UCSD-AML1 (cell line): ENCODE results near the gene SLC4A8.

Source experiments
- DNase-seq: peaks from one replicate; lab custom pipeline; 2025; ENCODE audit not compliant: unreplicated experiment; lab: John Stamatoyannopoulos, UW

Gene SLC4A8

GRCh38 chr12:51524386-51524901 lies 99.8 kb downstream of the SLC4A8 start:
- no peak for DNase-seq

- no peak for DNase-seq
Observed at GRCh38 chr12:51525518-51525917, 100.9 kb downstream of the SLC4A8 start.

- no peak for DNase-seq
Observed at GRCh38 chr12:51527966-51528365, 103.3 kb downstream of the SLC4A8 start.

- DNase-seq: no peak
Observed at GRCh38 chr12:51528852-51529650, 104.4 kb downstream of the SLC4A8 start.

GRCh38 chr12:51529651-51529970 lies 105.0 kb downstream of the SLC4A8 start:
- DNase-seq: no peak

- DNase-seq: no peak
Observed at GRCh38 chr12:51530208-51530607, 105.6 kb downstream of the SLC4A8 start.

- DNase-seq: no peak
Observed at GRCh38 chr12:51531284-51531977, 106.8 kb downstream of the SLC4A8 start.

GRCh38 chr12:51531978-51532497 lies 107.4 kb downstream of the SLC4A8 start:
- DNase-seq: peak; percentile 65

- DNase-seq: no peak
Observed at GRCh38 chr12:51533799-51534198, 109.2 kb downstream of the SLC4A8 start.

GRCh38 chr12:51534216-51535074 lies 109.8 kb downstream of the SLC4A8 start:
- DNase-seq: no peak

- no peak for DNase-seq
Observed at GRCh38 chr12:51536159-51536558, 111.5 kb downstream of the SLC4A8 start.

GRCh38 chr12:51538149-51538548 lies 113.5 kb downstream of the SLC4A8 start:
- no peak for DNase-seq

GRCh38 chr12:51538599-51538998 lies 114.0 kb downstream of the SLC4A8 start:
- no peak for DNase-seq

GRCh38 chr12:51540996-51541395 lies 116.4 kb downstream of the SLC4A8 start:
- DNase-seq: no peak

GRCh38 chr12:51546097-51546496 lies 121.5 kb downstream of the SLC4A8 start:
- DNase-seq: no peak

- DNase-seq: no peak
Observed at GRCh38 chr12:51547606-51548005, 123.0 kb downstream of the SLC4A8 start.

GRCh38 chr12:51548241-51548640 lies 123.6 kb downstream of the SLC4A8 start:
- DNase-seq: no peak

GRCh38 chr12:51549637-51550036 lies 125.0 kb downstream of the SLC4A8 start:
- DNase-seq: no peak
